Superior temporal gyrus (tissue), 1 donor: Measurements from ENCODE around the gene PRKD1.
"Not testable (repeated sequence)": the region's sequence is repeated elsewhere in the genome, so short reads cannot be mapped to it uniquely, and the experiment has no call there.

ENCODE experiments used
- DNase-seq: peaks from one replicate; pipeline ENCODE4 v3.0.0-alpha.2; 2016; ENCODE audit errors: extremely low spot score

Gene PRKD1

GRCh38 chr14:29743531-29743930 is 184.1 kb downstream of the PRKD1 start:
- peak; percentile 62 for DNase-seq

GRCh38 chr14:29741909-29742401 is 185.7 kb downstream of the PRKD1 start:
- no peak for DNase-seq

- no peak for DNase-seq
Measured at GRCh38 chr14:29740491-29740890, 187.2 kb downstream of the PRKD1 start.

- DNase-seq = no peak
Measured at GRCh38 chr14:29738950-29739349, 188.7 kb downstream of the PRKD1 start.

- no peak for DNase-seq
Measured at GRCh38 chr14:29738056-29738455, 189.6 kb downstream of the PRKD1 start.

- DNase-seq = no peak
Measured at GRCh38 chr14:29735459-29735858, 192.2 kb downstream of the PRKD1 start.

- no peak for DNase-seq
Measured at GRCh38 chr14:29734732-29735131, 192.9 kb downstream of the PRKD1 start.

GRCh38 chr14:29726560-29727331 is 200.9 kb downstream of the PRKD1 start:
- DNase-seq = not testable (repeated sequence)

- DNase-seq = no peak
Measured at GRCh38 chr14:29724991-29725390, 202.7 kb downstream of the PRKD1 start.

GRCh38 chr14:29722831-29723230 is 204.8 kb downstream of the PRKD1 start:
- no peak for DNase-seq

- no peak for DNase-seq
Measured at GRCh38 chr14:29721586-29721985, 206.1 kb downstream of the PRKD1 start.

- DNase-seq = no peak
Measured at GRCh38 chr14:29717901-29718300, 209.7 kb downstream of the PRKD1 start.

- DNase-seq = no peak
Measured at GRCh38 chr14:29716150-29716549, 211.5 kb downstream of the PRKD1 start.

- DNase-seq = no peak
Measured at GRCh38 chr14:29712601-29713000, 215.0 kb downstream of the PRKD1 start.

GRCh38 chr14:29710015-29710414 is 217.6 kb downstream of the PRKD1 start:
- DNase-seq = peak; percentile 67

- DNase-seq = no peak
Measured at GRCh38 chr14:29709490-29709889, 218.2 kb downstream of the PRKD1 start.

GRCh38 chr14:29706700-29707099 is 220.9 kb downstream of the PRKD1 start:
- DNase-seq = no peak

- no peak for DNase-seq
Measured at GRCh38 chr14:29705801-29706200, 221.8 kb downstream of the PRKD1 start.

GRCh38 chr14:29689597-29689996 is 238.1 kb downstream of the PRKD1 start:
- DNase-seq = not testable (repeated sequence)

GRCh38 chr14:29687866-29688265 is 239.8 kb downstream of the PRKD1 start:
- no peak for DNase-seq

- no peak for DNase-seq
Measured at GRCh38 chr14:29687071-29687765, 240.4 kb downstream of the PRKD1 start.

GRCh38 chr14:29684926-29685325 is 242.7 kb downstream of the PRKD1 start:
- DNase-seq = no peak

- DNase-seq = no peak
Measured at GRCh38 chr14:29682789-29683188, 244.9 kb downstream of the PRKD1 start.
